GM12878 (cell line): Measurements from ENCODE around the gene MAST4. TPM values are rescaled to one million over a fixed set of nuclear protein-coding genes. Genes with fewer than 3 reads are reported as not detected.

ENCODE experiments used
- ATAC-seq: fragments of 200-7000 bp; cut with Tn5 transposase; 3 replicates; pipeline ENCODE4 v1.9.1; 2020; ENCODE audit warnings: mild to moderate bottlenecking, moderate library complexity
- BruUV-seq: library from RNA; stranded (reverse); fragments of 400-500 nt; replicated peaks from 2 replicates; lab custom pipeline; 2021; lab: Mats Ljungman, UMichigan
- CTCF ChIA-PET: fragments of 300-600 bp; sonication (Branson Sonifier 250); formaldehyde crosslinking; extraction: SDS; loops from one replicate; lab custom pipeline; 2021; ENCODE audit warnings: inconsistent platforms; lab: Yijun Ruan, JAX
- POLR2A ChIA-PET: fragments of 350-600 bp; formaldehyde crosslinking; extraction: SDS; loops from one replicate; lab custom pipeline; 2021; ENCODE audit warnings: inconsistent platforms; lab: Charles Lee
- RAD21 ChIA-PET: fragments of 300-600 bp; sonication (Branson Sonifier 250); formaldehyde crosslinking; loops from one replicate; lab custom pipeline; 2023; ENCODE audit warnings: antibody characterized with exemption; ENCODE audit not compliant: unreplicated experiment; lab: Charles Lee
- SMC1A ChIA-PET: fragments of 300-600 bp; sonication (Branson Sonifier 250); formaldehyde crosslinking; loops from one replicate; lab custom pipeline; 2023; ENCODE audit not compliant: unreplicated experiment, uncharacterized antibody; lab: Charles Lee
- DNase-seq: peaks from one replicate; pipeline ENCODE4 v3.0.0-alpha.2; 2011; ENCODE audit warnings: low read depth, low spot score
- FAIRE-seq: peaks from 3 replicates; lab custom pipeline; 2011; peaks lifted over from hg19 to GRCh38; lab: Jason Lieb, UNC
- H2AFZ ChIP-seq: 2 replicates; pipeline ENCODE4 v1.6.0; 2011; ENCODE audit warnings: low read depth, low read length, control low read depth; ENCODE audit not compliant: control insufficient read depth
- H3K27ac ChIP-seq: 2 replicates; pipeline ENCODE4 v1.5.1; 2011; ENCODE audit warnings: control low read depth; ENCODE audit not compliant: control insufficient read depth, insufficient read depth
- H3K27me3 ChIP-seq, 2 experiments: replicated peaks in 1 of 2; 2 replicates each; pipeline versions ENCODE4 v1.6.0 to v1.6.1; 2011; ENCODE audit warnings: low read length in 1 of 2; ENCODE audit not compliant: control insufficient read depth in 2 of 2, insufficient read depth in 2 of 2
- H3K36me3 ChIP-seq, 2 experiments: 2 replicates each; pipeline ENCODE4 v1.5.1; 2011; ENCODE audit warnings: low read length in 1 of 2; ENCODE audit not compliant: control insufficient read depth in 2 of 2, insufficient read depth in 2 of 2
- H3K4me1 ChIP-seq: 2 replicates; pipeline ENCODE4 v1.6.1; 2011; ENCODE audit warnings: mild to moderate bottlenecking, low read length, moderate library complexity, mixed read lengths; ENCODE audit not compliant: control insufficient read depth, insufficient read depth
- H3K4me2 ChIP-seq: 2 replicates; pipeline ENCODE4 v1.6.0; 2011; ENCODE audit warnings: control low read depth; ENCODE audit not compliant: control insufficient read depth, insufficient read depth
- H3K4me3 ChIP-seq: fragments of 200-600 bp; sonication (generic); 2 replicates; pipeline ENCODE4 v1.5.1; 2016
- H3K79me2 ChIP-seq: 2 replicates; pipeline ENCODE4 v1.6.0; 2011; ENCODE audit warnings: low read length; ENCODE audit not compliant: control insufficient read depth, insufficient read depth
- H3K9ac ChIP-seq: 2 replicates; pipeline ENCODE4 v1.8.0; 2011; ENCODE audit warnings: low read length, control low read depth, mixed read lengths; ENCODE audit not compliant: control insufficient read depth, insufficient read depth
- H3K9me3 ChIP-seq: replicated peaks from 3 replicates; pipeline ENCODE4 v1.5.1; 2011; ENCODE audit warnings: mild to moderate bottlenecking, low read length; ENCODE audit not compliant: control insufficient read depth, insufficient read depth
- H4K20me1 ChIP-seq: 2 replicates; pipeline ENCODE4 v1.6.0; 2011; ENCODE audit not compliant: control insufficient read depth, insufficient read depth
- ATF7 ChIP-seq: fragments of 450-650 bp; IDR thresholded peaks from 2 replicates; pipeline ENCODE4 v1.6.1; 2016; ENCODE audit warnings: low read depth, mild to moderate bottlenecking
- BCL11A ChIP-seq: IDR thresholded peaks from 2 replicates; pipeline ENCODE4 v1.6.1; 2011; ENCODE audit warnings: low read depth, low read length
- CHD1 ChIP-seq: IDR thresholded peaks from 2 replicates; pipeline ENCODE4 v1.6.1; 2012; ENCODE audit warnings: low read depth, low read length, improper control_type of control experiment
- CTCF ChIP-seq, 3 experiments: IDR thresholded peaks in 2 of 3; conservative IDR thresholded peaks in 1 of 3; 2 replicates each; pipeline ENCODE4 v1.5.1; 2011; ENCODE audit warnings: low read depth in 3 of 3, low read length in 3 of 3, mild to moderate bottlenecking in 3 of 3, control low read depth in 2 of 3, moderate library complexity in 2 of 3, inconsistent platforms in 1 of 3, mixed read lengths in 1 of 3; ENCODE audit not compliant: control insufficient read depth in 2 of 3, insufficient read depth in 1 of 3; ENCODE audit errors: extremely low read depth in 1 of 3
- JUNB ChIP-seq: IDR thresholded peaks from 2 replicates; pipeline ENCODE4 v1.6.1; 2016; ENCODE audit warnings: antibody characterized with exemption, mild to moderate bottlenecking
- KAT2A ChIP-seq: conservative IDR thresholded peaks from 2 replicates; pipeline ENCODE4 v1.6.1; 2011; ENCODE audit warnings: low read depth, low read length; ENCODE audit not compliant: control insufficient read depth
- REST ChIP-seq: IDR thresholded peaks from 2 replicates; pipeline ENCODE4 v1.6.1; 2012; ENCODE audit warnings: mild to moderate bottlenecking, low read depth, low read length
- RUNX3 ChIP-seq: IDR thresholded peaks from 2 replicates; pipeline ENCODE4 v1.6.1; 2012; ENCODE audit warnings: low read length, inconsistent platforms
- SKIL ChIP-seq: fragments of 450-650 bp; IDR thresholded peaks from 2 replicates; pipeline ENCODE4 v1.6.1; 2017; ENCODE audit warnings: mild to moderate bottlenecking, low read depth, inconsistent platforms; ENCODE audit not compliant: poor library complexity, severe bottlenecking
- SP1 ChIP-seq: IDR thresholded peaks from one replicate; pipeline ENCODE4 v1.6.1; 2011; ENCODE audit warnings: low read depth, low read length
- STAT1 ChIP-seq: fragments of 450-650 bp; conservative IDR thresholded peaks from 2 replicates; pipeline ENCODE4 v1.6.1; 2014; ENCODE audit warnings: antibody characterized with exemption, mild to moderate bottlenecking
- in situ Hi-C: fragments of 300-500 bp; cut with MboI; formaldehyde crosslinking; loops from 9 replicates; pipeline ENCODE4 v1.14.3; 2018; ENCODE audit warnings: mixed read lengths
- intact Hi-C: fragments of 100-400 bp; cut with micrococcal nuclease; formaldehyde crosslinking; loops from one replicate; pipeline ENCODE4 v1.14.2; 2022; ENCODE audit not compliant: unreplicated experiment
- polyA plus RNA-seq, 11 experiments: library from polyadenylated mRNA; depleted of rRNA in 4 of 11; unstranded in 6 of 11; stranded (reverse) in 5 of 11; fragments of >200 nt; fragmentation: Nextera tagmentation in 4 of 11; fragmentation: Illumina TruSeq in 1 of 11; extraction: Ambion mirVana in 4 of 11; extraction: Trizol in 1 of 11; gene quantifications; 1 replicate in 1 of 11; 2 replicates in 10 of 11; pipeline versions ENCODE4 v1.2.1 to v1.2.3, GENCODE V29; 2011 to 2016; ENCODE audit warnings: inconsistent platforms in 2 of 11, missing spikeins in 2 of 11, low read depth in 1 of 11
- total RNA-seq, 4 experiments: library from RNA; depleted of rRNA in 3 of 4; stranded (reverse); fragments of >200 nt in 3 of 4; fragmentation: Illumina TruSeq in 1 of 4; extraction: Trizol in 1 of 4; gene quantifications; 2 replicates each; pipeline versions ENCODE4 v1.2.1 to v1.2.3, GENCODE V29; 2013 to 2021

MAST4 gene
- total and polyA plus RNA-seq, 10 of the 15 experiments (the other 5 are each of a cell fraction or from before 2014, with no cell fraction given) = 0.02 to 1.6 (median 0.29) TPM; not detected in 1

- ChIA-PET POLR2A (no interaction called here), RAD21 (no interaction called here), SMC1A (no interaction called here), CTCF (no interaction called here)
- FAIRE-seq = no peak
- H3K27me3 ChIP-seq = no peaks in the 10 kb centered on the region; a peak in 1 of 4 replicates
- no peaks in the 10 kb centered on the region for H3K9me3 ChIP-seq
- no peak overlapping the region for H3K27ac ChIP-seq
- intact Hi-C loops (no loop called here), in situ Hi-C loops (no loop called here)
- no peak for DNase-seq
- H3K9ac ChIP-seq = no peak overlapping the region
- no peak for ATAC-seq
- H2AFZ ChIP-seq = no peak overlapping the region
- no peaks in the 10 kb centered on the region for H3K79me2 ChIP-seq
- TF ChIP-seq KAT2A (no peak), CTCF (IDR thresholded peaks at IDR 0.05 in 2 of 3, conservative IDR thresholded peaks at IDR 0.05 in 1 of 3; ENCODE audit: control insufficient read depth in 2 of 3, extremely low read depth in 1 of 3, insufficient read depth in 1 of 3, low read depth in 3 of 3, low read length in 3 of 3) (no peak), REST (no peak), SP1 (no peak), SKIL (no peak), CHD1 (no peak), BCL11A (no peak), STAT1 (no peak), ATF7 (no peak), JUNB (no peak), RUNX3 (no peak)
- H4K20me1 ChIP-seq = no peaks in the 10 kb centered on the region
- no peak overlapping the region for H3K4me3 ChIP-seq
- no TSS peak for BruUV-seq
- H3K4me1 ChIP-seq = no peaks in the 10 kb centered on the region
- no peaks in the 10 kb centered on the region for H3K36me3 ChIP-seq
- H3K4me2 ChIP-seq = no peak overlapping the region
These were observed 545.5 kb downstream of the MAST4 start for GRCh38 chr5:67141644-67142043.
